ENCODE data around the gene TRIM66.

- TF ChIP-seq ZZZ3 (IDR thresholded peaks at IDR 0.05) (no peak), ZFP30 (CRISPR knock-in tag; IDR thresholded peaks at IDR 0.05; ENCODE audit: borderline replicate concordance) (no peak), E2F5 (CRISPR knock-in tag; IDR thresholded peaks at IDR 0.05) (no peak), E2F4 (CRISPR knock-in tag; IDR thresholded peaks at IDR 0.05; ENCODE audit: low read depth) (no peak), USF2 (CRISPR knock-in tag; IDR thresholded peaks at IDR 0.05) (no peak), ELK3 (CRISPR knock-in tag; IDR thresholded peaks at IDR 0.05) (no peak), CTCF (IDR thresholded peaks at IDR 0.05 in 2 of 3, conservative IDR thresholded peaks at IDR 0.05 in 1 of 3; ENCODE audit: insufficient read depth in 2 of 3, low read depth in 1 of 3, low read length in 3 of 3) (no peak), ETS1 (conservative IDR thresholded peaks at IDR 0.05; ENCODE audit: control insufficient read depth, low read depth, low read length) (no peak), HMG20B (CRISPR knock-in tag; IDR thresholded peaks at IDR 0.05) (no peak), POLR2A (conservative IDR thresholded peaks at IDR 0.05) (no peak), PHB (CRISPR knock-in tag; IDR thresholded peaks at IDR 0.05) (no peak), NRF1 (conservative IDR thresholded peaks at IDR 0.05 in 1 of 2, IDR thresholded peaks at IDR 0.05 in 1 of 2) (no peak), TARDBP (IDR thresholded peaks at IDR 0.05) (no peak), ZHX1 (conservative IDR thresholded peaks at IDR 0.05; ENCODE audit: low read length) (no peak)
Observed at GRCh38 chr11:8671193-8671612, 11.3 kb downstream of the TRIM66 start.

All from K562 (cell line).